ENCODE measurements around the gene STK40.

DNA sequence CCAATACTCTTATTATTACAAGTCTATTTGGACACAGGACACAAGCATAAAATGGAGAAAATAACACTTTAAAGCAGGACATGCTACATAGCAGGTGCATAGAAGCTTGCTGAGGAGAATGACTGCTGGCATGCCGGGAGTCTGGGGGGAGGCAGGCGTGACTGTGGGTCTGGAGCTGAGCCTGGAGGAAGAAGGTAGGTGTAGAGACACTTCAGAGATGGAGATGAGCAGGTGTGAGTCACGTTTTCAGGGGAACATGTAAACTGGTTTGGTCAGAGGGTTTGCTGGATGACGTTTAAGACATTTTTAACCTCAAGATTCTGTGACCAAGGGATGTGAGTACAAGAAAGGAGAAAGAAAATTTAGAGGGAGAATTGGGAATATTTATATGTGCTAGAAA lies 40.1 kb upstream of the STK40 start:
- TF ChIP-seq CTCF (IDR thresholded peaks at IDR 0.05) (no peak), RAD21 (conservative IDR thresholded peaks at IDR 0.05 in 1 of 2, IDR thresholded peaks at IDR 0.05 in 1 of 2) (no peak), SREBF2 (IDR thresholded peaks at IDR 0.05) (no peak), EP300 (IDR thresholded peaks at IDR 0.05) (no peak), PBX3 (IDR thresholded peaks at IDR 0.05) (no peak), HOXB5 (CRISPR knock-in tag; IDR thresholded peaks at IDR 0.05) (no peak), RFX5 (IDR thresholded peaks at IDR 0.05) (no peak), BHLHE40 (IDR thresholded peaks at IDR 0.05; ENCODE audit: low read depth, low read length) (no peak), ESRRA (IDR thresholded peaks at IDR 0.05; ENCODE audit: borderline replicate concordance, low read length) (no peak), CHD2 (IDR thresholded peaks at IDR 0.05; ENCODE audit: low read length, partially characterized antibody) (no peak), POLR2A (IDR thresholded peaks at IDR 0.05; ENCODE audit: low read length) (no peak), MAZ (IDR thresholded peaks at IDR 0.05; ENCODE audit: borderline replicate concordance, low read depth, low read length) (no peak), ZFP36 (IDR thresholded peaks at IDR 0.05; ENCODE audit: borderline replicate concordance, partially characterized antibody) (no peak), PHF8 (IDR thresholded peaks at IDR 0.05; ENCODE audit: borderline replicate concordance, low read depth) (no peak)

All from A549 (cell line).